Iris pigment epithelial cell (primary cell): ENCODE data around the gene RNF38.

Experiments used
- DNase-seq: peaks from one replicate; pipeline ENCODE4 v3.0.0-alpha.2; 2011; ENCODE audit warnings: low read depth

The RNF38 gene

DNA sequence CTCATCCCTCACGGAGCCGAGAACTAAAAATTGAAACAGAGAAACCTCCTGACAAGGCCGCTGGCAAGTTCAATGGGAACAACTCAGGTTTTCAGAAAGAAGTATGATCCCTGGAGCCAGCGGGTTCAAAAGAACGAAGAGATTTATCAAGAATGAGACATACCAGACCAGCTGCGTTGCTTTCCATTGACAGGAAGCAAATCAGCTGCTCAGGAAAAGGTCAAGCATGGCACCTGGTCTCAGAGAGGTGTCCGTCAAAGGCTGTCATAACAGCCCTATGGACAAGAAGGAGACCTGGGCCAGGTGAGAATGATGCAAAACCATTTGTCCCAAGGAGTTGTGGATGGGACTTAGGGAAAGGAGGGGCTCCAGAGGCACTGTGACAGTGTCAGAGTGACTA is 106.9 kb downstream of the RNF38 start:
- no peak for DNase-seq

DNA sequence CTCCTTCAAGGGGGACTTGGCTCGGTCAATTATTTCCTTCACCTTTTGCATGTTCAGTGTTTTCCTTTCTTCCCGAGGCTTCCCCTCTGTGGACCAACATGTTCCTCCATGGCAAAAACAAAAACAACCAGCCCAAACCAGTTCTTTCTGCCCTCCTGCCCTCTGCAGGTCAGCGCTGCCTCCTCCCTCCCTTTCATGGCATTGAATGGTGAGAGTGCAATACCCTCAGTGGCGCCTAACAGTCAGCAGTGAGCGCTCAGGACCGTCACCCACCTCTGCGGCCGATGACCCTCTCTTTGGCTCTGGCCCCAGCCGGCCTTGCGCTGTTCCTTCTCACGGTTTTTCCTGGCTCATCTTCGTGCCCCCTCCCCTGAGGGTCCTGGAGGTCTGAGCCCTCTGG is 107.4 kb downstream of the RNF38 start:
- DNase-seq: no peak

DNA sequence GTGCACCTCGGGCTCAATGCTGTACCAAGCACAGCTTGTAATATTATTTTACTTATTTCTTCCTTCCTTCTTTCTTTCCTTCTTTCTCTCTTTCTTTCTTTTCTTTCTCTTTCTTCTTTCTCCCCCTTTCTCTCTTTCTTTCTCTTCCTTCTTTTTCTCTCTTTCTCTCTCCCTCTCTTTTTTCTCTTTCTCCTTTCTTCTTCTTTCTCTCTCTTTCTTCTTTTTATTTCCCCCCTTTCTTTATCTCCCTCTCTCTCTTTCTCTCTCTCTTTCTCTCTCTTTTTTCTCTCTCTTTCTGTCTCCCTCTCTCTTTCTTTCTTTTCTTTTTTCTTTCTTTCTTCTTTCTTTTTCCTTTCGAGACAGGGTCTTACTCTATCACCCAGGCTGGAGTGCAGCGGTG is 109.1 kb downstream of the RNF38 start:
- DNase-seq: no peak

DNA sequence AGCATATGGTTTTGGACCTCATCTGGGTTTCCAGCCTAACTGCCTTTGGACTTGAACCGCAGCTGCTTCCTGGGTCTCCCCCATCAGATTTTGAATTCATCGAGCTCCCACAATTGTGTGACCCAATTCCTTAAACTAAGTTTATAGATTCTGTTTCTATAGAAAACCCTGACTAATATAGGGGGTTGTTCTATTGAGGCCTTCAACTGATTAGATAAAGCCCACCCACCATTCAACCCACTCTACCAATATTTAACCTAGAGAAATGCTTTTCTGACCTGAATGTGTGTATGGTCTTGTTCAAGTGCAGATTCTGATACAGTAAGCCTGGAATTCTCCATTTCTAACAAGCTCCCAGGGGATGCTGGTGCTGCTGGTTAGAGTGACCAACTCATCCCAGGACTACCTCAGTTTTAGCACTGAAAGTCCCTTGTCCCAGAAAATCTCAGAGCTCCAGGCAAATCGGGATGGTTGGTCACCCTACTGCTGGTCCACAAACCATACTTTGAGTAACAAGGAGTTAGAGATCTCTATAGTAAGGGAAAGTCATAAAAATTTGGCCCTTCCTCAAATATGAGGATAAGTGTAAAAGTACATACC is 110.1 kb downstream of the RNF38 start:
- DNase-seq: no peak

DNA sequence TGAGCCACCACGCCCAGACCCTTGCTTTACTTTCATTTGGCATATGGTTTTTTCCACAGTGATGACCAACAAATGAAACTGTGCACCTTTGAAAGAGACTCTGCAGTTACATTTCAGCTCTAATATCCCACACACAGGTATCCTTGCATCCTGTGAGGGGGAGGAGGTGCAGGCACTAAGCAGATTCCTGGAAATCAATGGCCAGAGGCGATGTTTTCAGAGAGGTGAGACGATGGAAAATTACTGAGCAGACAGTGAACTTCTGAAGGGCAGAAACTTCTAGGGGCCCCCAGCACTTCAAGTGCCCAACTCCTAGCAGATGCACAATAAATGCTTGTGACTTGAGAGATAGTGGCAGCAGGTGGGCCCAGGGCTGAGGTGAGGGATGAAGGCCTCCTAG is 112.0 kb downstream of the RNF38 start:
- DNase-seq: no peak
